GM06990 (cell line): ENCODE measurements around the gene BARHL2.

Source experiments
- DNase-seq: peaks from one replicate; pipeline ENCODE4 v3.0.0-alpha.2; 2011; ENCODE audit not compliant: insufficient read length; ENCODE audit errors: extremely low read depth
- H3K27me3 ChIP-seq: replicated peaks from 2 replicates; pipeline ENCODE4 v1.6.0; 2011; ENCODE audit warnings: low read length; ENCODE audit not compliant: control insufficient read depth, insufficient read depth
- H3K36me3 ChIP-seq: 2 replicates; pipeline ENCODE4 v1.5.1; 2011; ENCODE audit warnings: low read length; ENCODE audit not compliant: control insufficient read depth, insufficient read depth
- H3K4me3 ChIP-seq: replicated peaks from 2 replicates; pipeline ENCODE4 v1.5.1; 2011; ENCODE audit warnings: low read depth, mild to moderate bottlenecking, control low read depth, low read length
- CTCF ChIP-seq: IDR thresholded peaks from 2 replicates; pipeline ENCODE4 v1.5.1; 2011; ENCODE audit warnings: low read length, control low read depth, mild to moderate bottlenecking, inconsistent platforms; ENCODE audit not compliant: insufficient read depth, poor library complexity, severe bottlenecking

The BARHL2 gene

GRCh38 chr1:90713741-90714509 is 3.2 kb downstream of the BARHL2 start:
- no peaks in the 10 kb centered on the region for H3K36me3 ChIP-seq
- H3K4me3 ChIP-seq, result no peak overlapping the region
- no peak for DNase-seq
- no peak for TF ChIP-seq CTCF
- H3K27me3 ChIP-seq, result peaks cover 4% of the 10 kb centered on the region

GRCh38 chr1:90712915-90713730 is 4.0 kb downstream of the BARHL2 start:
- DNase-seq, result no peak
- Histone ChIP-seq H3K4me3 (no peak overlapping the region), H3K27me3 (peaks cover 6% of the 10 kb centered on the region), H3K36me3 (no peaks in the 10 kb centered on the region)
- no peak for TF ChIP-seq CTCF

GRCh38 chr1:90712153-90712856 is 4.8 kb downstream of the BARHL2 start:
- TF ChIP-seq CTCF, result no peak
- no peak for DNase-seq
- peaks cover 8% of the 10 kb centered on the region for H3K27me3 ChIP-seq
- H3K4me3 ChIP-seq, result no peak overlapping the region
- no peaks in the 10 kb centered on the region for H3K36me3 ChIP-seq

DNA sequence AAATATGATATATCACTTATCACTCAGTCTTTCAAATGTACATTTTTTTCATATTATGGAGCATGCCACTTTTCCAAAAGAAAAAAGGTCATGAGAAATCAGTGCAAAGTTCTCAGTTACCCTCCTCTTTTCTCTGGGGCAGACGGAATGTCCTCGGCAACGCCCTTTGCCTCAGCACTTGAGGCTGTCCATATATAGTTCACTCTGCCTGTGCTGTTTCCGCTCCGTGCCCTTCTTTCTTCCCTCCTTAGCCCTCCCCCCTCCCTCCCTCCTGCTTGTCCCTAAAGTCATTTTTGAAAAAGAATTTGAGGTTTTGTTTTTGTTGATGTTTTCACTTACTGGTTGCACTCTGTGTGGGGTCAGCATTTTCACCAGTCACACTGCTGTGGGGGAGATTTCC is 5.4 kb downstream of the BARHL2 start:
- H3K36me3 ChIP-seq, result no peaks in the 10 kb centered on the region
- no peak overlapping the region for H3K4me3 ChIP-seq
- DNase-seq, result no peak
- no peak for TF ChIP-seq CTCF
- H3K27me3 ChIP-seq, result peaks cover 8% of the 10 kb centered on the region

GRCh38 chr1:90710579-90711536 is 6.2 kb downstream of the BARHL2 start:
- Histone ChIP-seq H3K4me3 (no peak overlapping the region), H3K36me3 (no peaks in the 10 kb centered on the region), H3K27me3 (peaks cover 8% of the 10 kb centered on the region)
- DNase-seq, result no peak
- TF ChIP-seq CTCF, result no peak
